Measurements from ENCODE around the gene SLC45A1.

The SLC45A1 gene

DNA sequence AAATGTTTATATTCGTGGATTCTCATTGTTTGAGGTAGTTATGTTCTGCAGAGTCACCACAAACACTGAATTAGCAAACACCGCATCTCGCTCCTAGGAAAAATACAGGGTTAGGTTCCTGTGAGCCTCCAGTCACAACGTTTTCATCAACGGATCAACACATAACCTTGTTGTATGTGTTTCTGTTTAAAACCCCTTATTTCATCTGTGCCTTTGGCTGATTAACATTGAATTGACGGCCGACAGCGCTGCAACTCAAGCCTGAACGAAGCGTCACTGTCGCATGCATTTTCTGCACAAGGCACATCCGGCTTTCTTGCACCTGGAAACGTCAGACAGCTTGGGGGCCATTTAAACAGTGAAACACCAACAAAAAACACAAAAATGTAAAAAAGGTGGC, 8.4 kb downstream of the SLC45A1 start:
- Histone ChIP-seq H2AK5ac (ENCODE audit: low read depth, low read length) (no peak overlapping the region), H3K4me3 (ENCODE audit: low read length in 2 of 2) (no peak overlapping the region), H2BK5ac (ENCODE audit: low read length) (no peak overlapping the region), H3K14ac (ENCODE audit: low read length) (no peak overlapping the region), H4K91ac (ENCODE audit: low read depth, low read length, poor library complexity) (no peak overlapping the region), H3K27ac (replicated peaks; ENCODE audit: low read length) (no peak overlapping the region), H2BK12ac (ENCODE audit: low read length) (no peak overlapping the region), H3K4me2 (ENCODE audit: insufficient read depth, low read length, poor library complexity, severe bottlenecking) (no peak overlapping the region), H3K9me3 (replicated peaks in 1 of 2; ENCODE audit: control insufficient read depth in 2 of 2, insufficient read depth in 1 of 2, low read depth in 1 of 2, low read length in 2 of 2) (no peaks in the 10 kb centered on the region), H4K8ac (ENCODE audit: low read depth, low read length) (no peak overlapping the region), H3K4ac (ENCODE audit: low read length) (no peak overlapping the region), H3K23ac (ENCODE audit: low read depth, low read length, poor library complexity) (no peak overlapping the region), H2AFZ (ENCODE audit: low read length) (no peak overlapping the region), H3K4me1 (ENCODE audit: control insufficient read depth in 2 of 2, insufficient read depth in 1 of 2, low read depth in 1 of 2, low read length in 2 of 2) (no peaks in the 10 kb centered on the region), H3K27me3 (ENCODE audit: control insufficient read depth in 3 of 3, insufficient read depth in 3 of 3, low read depth in 1 of 3, low read length in 3 of 3) (no peaks in the 10 kb centered on the region), H3K79me1 (ENCODE audit: low read depth, low read length) (no peaks in the 10 kb centered on the region), H3K9ac (ENCODE audit: low read depth, low read length, poor library complexity) (no peak overlapping the region), H3K36me3 (replicated peaks in 1 of 2; ENCODE audit: control insufficient read depth in 2 of 2, insufficient read depth in 2 of 2, low read length in 2 of 2) (no peaks in the 10 kb centered on the region), H2BK15ac (ENCODE audit: low read length) (no peak overlapping the region), H3K18ac (ENCODE audit: low read length) (no peak overlapping the region), H2BK120ac (ENCODE audit: low read depth, low read length) (no peak overlapping the region)
- WGBS, 2 donors (ENCODE audit: extremely low coverage in 2 of 2, insufficient read length in 2 of 2, insufficient replicate concordance in 1 of 2): no CpG with 5 or more reads among the region's 13 CpGs
- no peak for DNase-seq (ENCODE audit: low spot score)

DNA sequence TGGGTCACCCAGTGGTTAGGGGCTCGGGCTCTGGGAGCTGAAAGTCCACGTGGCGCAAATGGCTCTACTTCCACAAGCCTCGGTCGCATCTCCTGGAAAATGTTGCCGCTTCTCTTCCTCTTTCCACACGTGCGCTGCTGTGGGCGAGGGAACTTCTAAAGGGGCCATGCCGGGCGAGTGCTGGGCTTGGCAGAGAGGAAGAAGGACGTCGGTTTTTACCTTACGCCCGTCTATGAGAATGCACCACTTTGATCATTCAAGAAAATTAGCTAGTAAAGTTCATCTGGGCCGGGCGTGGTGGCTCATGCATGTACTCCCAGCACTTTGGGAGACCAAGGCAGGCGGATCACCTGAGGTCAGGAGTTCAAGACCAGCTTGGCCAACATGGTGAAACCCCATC, 10.4 kb downstream of the SLC45A1 start:
- H4K91ac ChIP-seq (ENCODE audit: low read depth, low read length, poor library complexity): no peak overlapping the region
- H2BK5ac ChIP-seq (ENCODE audit: low read length): no peak overlapping the region
- H3K79me1 ChIP-seq (ENCODE audit: low read depth, low read length): no peaks in the 10 kb centered on the region
- H2AFZ ChIP-seq (ENCODE audit: low read length): no peak overlapping the region
- H3K27ac ChIP-seq (replicated peaks; ENCODE audit: low read length): no peak overlapping the region
- H3K18ac ChIP-seq (ENCODE audit: low read length): no peak overlapping the region
- H3K9me3 ChIP-seq (replicated peaks in 1 of 2; ENCODE audit: control insufficient read depth in 2 of 2, insufficient read depth in 1 of 2, low read depth in 1 of 2, low read length in 2 of 2): no peaks in the 10 kb centered on the region
- H3K4me1 ChIP-seq (ENCODE audit: control insufficient read depth in 2 of 2, insufficient read depth in 1 of 2, low read depth in 1 of 2, low read length in 2 of 2): no peaks in the 10 kb centered on the region
- no peak overlapping the region for H2BK12ac ChIP-seq (ENCODE audit: low read length)
- H3K14ac ChIP-seq (ENCODE audit: low read length): no peak overlapping the region
- no peak overlapping the region for H3K4me2 ChIP-seq (ENCODE audit: insufficient read depth, low read length, poor library complexity, severe bottlenecking)
- no peak for DNase-seq (ENCODE audit: low spot score)
- H2BK120ac ChIP-seq (ENCODE audit: low read depth, low read length): no peak overlapping the region
- no peak overlapping the region for H3K9ac ChIP-seq (ENCODE audit: low read depth, low read length, poor library complexity)
- H3K27me3 ChIP-seq (ENCODE audit: control insufficient read depth in 3 of 3, insufficient read depth in 3 of 3, low read depth in 1 of 3, low read length in 3 of 3): no peaks in the 10 kb centered on the region
- H3K4me3 ChIP-seq (ENCODE audit: low read length in 2 of 2): no peak overlapping the region
- no CpG with 5 or more reads among the region's 18 CpGs for WGBS, 2 donors (ENCODE audit: extremely low coverage in 2 of 2, insufficient read length in 2 of 2, insufficient replicate concordance in 1 of 2)
- H3K4ac ChIP-seq (ENCODE audit: low read length): no peak overlapping the region
- H3K23ac ChIP-seq (ENCODE audit: low read depth, low read length, poor library complexity): no peak overlapping the region
- H4K8ac ChIP-seq (ENCODE audit: low read depth, low read length): no peak overlapping the region
- H2AK5ac ChIP-seq (ENCODE audit: low read depth, low read length): no peak overlapping the region
- no peak overlapping the region for H2BK15ac ChIP-seq (ENCODE audit: low read length)
- no peaks in the 10 kb centered on the region for H3K36me3 ChIP-seq (replicated peaks in 1 of 2; ENCODE audit: control insufficient read depth in 2 of 2, insufficient read depth in 2 of 2, low read length in 2 of 2)

DNA sequence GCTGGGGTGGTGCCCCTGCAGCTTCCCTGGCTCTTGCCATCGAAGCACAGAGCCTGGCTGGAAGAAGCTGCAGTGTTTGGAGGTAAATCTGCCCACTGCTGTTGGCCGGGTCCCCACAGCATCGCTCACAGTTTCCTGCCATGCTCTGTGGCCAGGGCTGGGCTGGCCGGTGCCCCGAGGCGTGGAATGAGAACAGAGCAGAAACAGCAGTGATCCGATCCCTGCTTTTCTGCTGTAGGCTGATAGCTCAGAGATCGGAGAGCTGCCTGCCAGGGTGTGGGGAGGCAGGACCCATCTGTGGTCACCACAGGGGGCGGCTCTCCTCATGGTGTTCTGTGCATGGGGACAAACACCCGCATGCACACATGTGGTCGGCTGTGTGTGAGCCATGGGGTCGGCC, 11.5 kb downstream of the SLC45A1 start:
- no CpG with 5 or more reads among the region's 12 CpGs for WGBS, 2 donors (ENCODE audit: extremely low coverage in 2 of 2, insufficient read length in 2 of 2, insufficient replicate concordance in 1 of 2)
- peak overlapping the region; percentile 67 for H3K18ac ChIP-seq (ENCODE audit: low read length)
- no peaks in the 10 kb centered on the region for H3K27me3 ChIP-seq (ENCODE audit: control insufficient read depth in 3 of 3, insufficient read depth in 3 of 3, low read depth in 1 of 3, low read length in 3 of 3)
- H2AK5ac ChIP-seq (ENCODE audit: low read depth, low read length): peak overlapping the region; percentile 69
- H3K36me3 ChIP-seq (replicated peaks in 1 of 2; ENCODE audit: control insufficient read depth in 2 of 2, insufficient read depth in 2 of 2, low read length in 2 of 2): no peaks in the 10 kb centered on the region
- H3K4ac ChIP-seq (ENCODE audit: low read length): no peak overlapping the region
- no peak overlapping the region for H3K4me2 ChIP-seq (ENCODE audit: insufficient read depth, low read length, poor library complexity, severe bottlenecking)
- H3K9me3 ChIP-seq (replicated peaks in 1 of 2; ENCODE audit: control insufficient read depth in 2 of 2, insufficient read depth in 1 of 2, low read depth in 1 of 2, low read length in 2 of 2): no peaks in the 10 kb centered on the region
- H2BK15ac ChIP-seq (ENCODE audit: low read length): peak overlapping the region; percentile 31
- no peak overlapping the region for H2BK12ac ChIP-seq (ENCODE audit: low read length)
- peak overlapping the region; percentile 42 for H3K14ac ChIP-seq (ENCODE audit: low read length)
- H3K79me1 ChIP-seq (ENCODE audit: low read depth, low read length): no peaks in the 10 kb centered on the region
- H3K4me1 ChIP-seq (ENCODE audit: control insufficient read depth in 2 of 2, insufficient read depth in 1 of 2, low read depth in 1 of 2, low read length in 2 of 2): no peaks in the 10 kb centered on the region
- peak overlapping the region; percentile 96 for H3K23ac ChIP-seq (ENCODE audit: low read depth, low read length, poor library complexity)
- DNase-seq (ENCODE audit: low spot score): no peak
- H3K27ac ChIP-seq (replicated peaks; ENCODE audit: low read length): no peak overlapping the region
- no peak overlapping the region for H2BK120ac ChIP-seq (ENCODE audit: low read depth, low read length)
- H3K9ac ChIP-seq (ENCODE audit: low read depth, low read length, poor library complexity): no peak overlapping the region
- H4K8ac ChIP-seq (ENCODE audit: low read depth, low read length): no peak overlapping the region
- no peak overlapping the region for H2BK5ac ChIP-seq (ENCODE audit: low read length)
- H2AFZ ChIP-seq (ENCODE audit: low read length): no peak overlapping the region
- H4K91ac ChIP-seq (ENCODE audit: low read depth, low read length, poor library complexity): no peak overlapping the region
- no peak overlapping the region for H3K4me3 ChIP-seq (ENCODE audit: low read length in 2 of 2)

DNA sequence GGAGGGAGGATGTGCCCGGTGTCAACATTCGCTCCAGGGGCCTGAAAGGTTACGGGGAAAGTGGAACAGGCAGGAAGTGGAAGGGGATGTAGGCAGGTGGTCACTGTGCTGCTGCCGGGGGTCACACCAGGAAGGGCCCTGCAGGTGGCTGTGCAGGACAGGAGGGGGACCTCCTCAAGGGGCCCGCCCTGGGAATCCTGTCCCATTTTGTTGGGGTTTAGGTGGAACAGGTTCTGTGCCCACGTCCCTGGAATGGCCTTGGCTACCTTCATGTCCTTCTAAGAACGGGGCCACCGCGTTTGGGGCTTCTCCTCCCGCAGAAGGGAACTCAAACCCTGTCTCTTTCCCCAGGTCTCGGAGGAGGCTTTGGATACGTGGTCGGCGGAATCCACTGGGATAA, 11.9 kb downstream of the SLC45A1 start:
- H3K27me3 ChIP-seq (ENCODE audit: control insufficient read depth in 3 of 3, insufficient read depth in 3 of 3, low read depth in 1 of 3, low read length in 3 of 3): no peaks in the 10 kb centered on the region
- no peak overlapping the region for H2AFZ ChIP-seq (ENCODE audit: low read length)
- no CpG with 5 or more reads among the region's 14 CpGs for WGBS, 2 donors (ENCODE audit: extremely low coverage in 2 of 2, insufficient read length in 2 of 2, insufficient replicate concordance in 1 of 2)
- no peaks in the 10 kb centered on the region for H3K4me1 ChIP-seq (ENCODE audit: control insufficient read depth in 2 of 2, insufficient read depth in 1 of 2, low read depth in 1 of 2, low read length in 2 of 2)
- H2BK120ac ChIP-seq (ENCODE audit: low read depth, low read length): no peak overlapping the region
- H3K9me3 ChIP-seq (replicated peaks in 1 of 2; ENCODE audit: control insufficient read depth in 2 of 2, insufficient read depth in 1 of 2, low read depth in 1 of 2, low read length in 2 of 2): no peaks in the 10 kb centered on the region
- H3K27ac ChIP-seq (replicated peaks; ENCODE audit: low read length): no peak overlapping the region
- no peaks in the 10 kb centered on the region for H3K79me1 ChIP-seq (ENCODE audit: low read depth, low read length)
- H3K14ac ChIP-seq (ENCODE audit: low read length): peak overlapping the region; percentile 42
- peak overlapping the region; percentile 31 for H2BK15ac ChIP-seq (ENCODE audit: low read length)
- no peaks in the 10 kb centered on the region for H3K36me3 ChIP-seq (replicated peaks in 1 of 2; ENCODE audit: control insufficient read depth in 2 of 2, insufficient read depth in 2 of 2, low read length in 2 of 2)
- no peak overlapping the region for H3K4me3 ChIP-seq (ENCODE audit: low read length in 2 of 2)
- peak overlapping the region; percentile 67 for H3K18ac ChIP-seq (ENCODE audit: low read length)
- H2AK5ac ChIP-seq (ENCODE audit: low read depth, low read length): peak overlapping the region; percentile 49
- H3K9ac ChIP-seq (ENCODE audit: low read depth, low read length, poor library complexity): no peak overlapping the region
- H3K4ac ChIP-seq (ENCODE audit: low read length): no peak overlapping the region
- H2BK12ac ChIP-seq (ENCODE audit: low read length): no peak overlapping the region
- DNase-seq (ENCODE audit: low spot score): no peak
- no peak overlapping the region for H4K8ac ChIP-seq (ENCODE audit: low read depth, low read length)
- no peak overlapping the region for H4K91ac ChIP-seq (ENCODE audit: low read depth, low read length, poor library complexity)
- H2BK5ac ChIP-seq (ENCODE audit: low read length): no peak overlapping the region
- no peak overlapping the region for H3K4me2 ChIP-seq (ENCODE audit: insufficient read depth, low read length, poor library complexity, severe bottlenecking)
- H3K23ac ChIP-seq (ENCODE audit: low read depth, low read length, poor library complexity): peak overlapping the region; percentile 96

Data from neuronal stem cell (in vitro differentiated cells).